Aorta (tissue), 5 donors: ENCODE measurements around the gene KCNH8. TPM values are rescaled to one million over a fixed set of nuclear protein-coding genes. Genes with fewer than 3 reads are reported as not detected.

Experiments used
- ATAC-seq: fragments of 200-7000 bp; cut with Tn5 transposase; one replicate; pipeline ENCODE4 v1.9.1; 2022; ENCODE audit warnings: moderate library complexity; ENCODE audit not compliant: low FRiP score
- DNase-seq, 2 donors: peaks; one replicate each; pipeline ENCODE4 v3.0.0-alpha.2; 2020
- H3K27ac ChIP-seq, 2 donors: one replicate each; pipeline ENCODE4 v1.5.1; 2013; ENCODE audit warnings: low read length in 2 of 2, mild to moderate bottlenecking in 2 of 2, moderate library complexity in 2 of 2, control low read depth in 1 of 2, inconsistent platforms in 1 of 2, low read depth in 1 of 2
- H3K27me3 ChIP-seq, 2 donors: one replicate each; pipeline ENCODE4 v1.6.1; 2013; ENCODE audit warnings: control low read depth in 1 of 2, low read length in 1 of 2, mild to moderate bottlenecking in 1 of 2, moderate library complexity in 1 of 2; ENCODE audit not compliant: insufficient read depth in 2 of 2, control insufficient read depth in 1 of 2
- H3K36me3 ChIP-seq, 2 donors: one replicate each; pipeline ENCODE4 v1.6.1; 2013; ENCODE audit warnings: control low read depth in 1 of 2, low read length in 1 of 2, mild to moderate bottlenecking in 1 of 2; ENCODE audit not compliant: insufficient read depth in 2 of 2, control insufficient read depth in 1 of 2
- H3K4me1 ChIP-seq, 2 donors: one replicate each; pipeline ENCODE4 v1.6.1; 2013; ENCODE audit warnings: low read length in 2 of 2, control low read depth in 1 of 2, mild to moderate bottlenecking in 1 of 2, moderate library complexity in 1 of 2; ENCODE audit not compliant: insufficient read depth in 2 of 2, control insufficient read depth in 1 of 2
- H3K4me3 ChIP-seq, 2 donors: one replicate each; pipeline ENCODE4 v1.5.1; 2013; ENCODE audit warnings: low read length in 2 of 2, control low read depth in 1 of 2, mild to moderate bottlenecking in 1 of 2
- H3K9me3 ChIP-seq: one replicate; pipeline ENCODE4 v1.6.1; 2013; ENCODE audit warnings: mild to moderate bottlenecking, low read length; ENCODE audit not compliant: control insufficient read depth
- WGBS, 2 donors: extraction: QIAGEN DNeasy Blood & Tissue Kit; methylation state at CpG; one replicate each; pipeline ENCODE4 v1.1.7; 2013; 5-methylcytosine and 5-hydroxymethylcytosine counted together
- intact Hi-C, 2 donors: fragments of 100-400 bp; cut with DNase I; formaldehyde crosslinking; loops; one replicate each; pipeline versions ENCODE4 v1.14.2 to v1.15.0; 2022
- polyA plus RNA-seq, 2 donors: library from polyadenylated mRNA; stranded (reverse); fragments of 200-250 nt; gene quantifications; one replicate each; pipeline ENCODE4 v1.2.3, GENCODE V29; 2013
- total RNA-seq, 2 donors: library from RNA; stranded (reverse); fragmentation: NEBNext Ultra II Directional; extraction: Animal tissue kit (Norgen Biotek cat#: 25700); gene quantifications; one replicate each; pipeline ENCODE4 v1.2.1, GENCODE V29; 2021
- donor health status: healthy with polysubstance abuse.
- donor health status: Bipolar disorder and iron deficiency.
- donor health status: DM: no; HTN: no; CAD: no.
- donor health status: DM: no; HTN: no; CAD: no.
- donor health status: DM: yes; HTN: yes; CAD: no.

KCNH8 gene
- total and polyA plus RNA-seq, 4 donors: 0.13 to 0.29 (median 0.15) TPM; not detected in 1

DNA sequence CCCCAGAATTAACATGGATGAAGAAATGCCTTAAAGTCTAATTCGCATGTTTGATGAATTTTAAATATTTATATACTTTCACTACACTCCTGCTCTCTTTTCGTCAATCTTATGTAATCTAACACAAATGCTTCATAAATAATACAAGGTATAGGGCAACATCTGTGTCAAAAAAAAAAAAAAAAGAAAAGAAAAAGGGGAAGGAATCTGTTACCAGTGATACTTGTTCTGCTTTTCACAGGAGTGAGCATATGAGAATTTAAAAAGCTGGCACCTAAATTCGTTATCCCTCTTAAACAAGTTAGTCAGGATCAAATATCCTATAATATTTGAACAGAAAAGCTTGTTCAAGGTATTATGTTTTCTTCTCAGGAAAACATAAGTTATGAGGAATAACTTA, 243.8 kb downstream of the KCNH8 start:
- Histone ChIP-seq H3K36me3 (no peaks in the 10 kb centered on the region), H3K9me3 (no peaks in the 10 kb centered on the region), H3K27ac (no peak overlapping the region), H3K4me3 (no peak overlapping the region), H3K4me1 (no peaks in the 10 kb centered on the region), H3K27me3 (no peaks in the 10 kb centered on the region)
- ATAC-seq: no peak
- intact Hi-C loops: no loop called here
- 91 to 95% methylated on average over 3 of the region's 3 CpGs for WGBS, 2 donors
- no peak for DNase-seq

DNA sequence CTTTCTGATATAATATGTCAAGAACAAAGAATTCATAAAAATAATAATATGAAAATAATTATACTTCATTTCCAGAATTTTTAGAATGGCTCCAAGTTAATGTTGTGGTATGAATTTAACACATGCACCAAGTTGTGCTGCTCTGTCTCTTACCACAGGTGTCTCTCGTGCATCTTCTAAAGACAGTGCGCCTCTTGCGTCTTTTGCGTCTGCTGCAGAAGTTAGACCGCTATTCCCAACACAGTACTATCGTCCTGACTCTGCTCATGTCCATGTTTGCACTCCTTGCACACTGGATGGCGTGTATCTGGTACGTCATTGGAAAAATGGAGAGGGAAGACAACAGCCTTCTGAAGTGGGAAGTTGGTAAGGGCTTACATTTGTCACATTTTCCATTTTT, 246.6 kb downstream of the KCNH8 start:
- Histone ChIP-seq H3K9me3 (no peaks in the 10 kb centered on the region), H3K27me3 (no peaks in the 10 kb centered on the region), H3K36me3 (no peaks in the 10 kb centered on the region), H3K4me1 (no peaks in the 10 kb centered on the region), H3K27ac (no peak overlapping the region), H3K4me3 (no peak overlapping the region)
- DNase-seq (no peak), ATAC-seq (no peak)
- WGBS, 2 donors: 95 to 97% methylated on average over 8 of the region's 8 CpGs
- intact Hi-C loops: no loop called here

DNA sequence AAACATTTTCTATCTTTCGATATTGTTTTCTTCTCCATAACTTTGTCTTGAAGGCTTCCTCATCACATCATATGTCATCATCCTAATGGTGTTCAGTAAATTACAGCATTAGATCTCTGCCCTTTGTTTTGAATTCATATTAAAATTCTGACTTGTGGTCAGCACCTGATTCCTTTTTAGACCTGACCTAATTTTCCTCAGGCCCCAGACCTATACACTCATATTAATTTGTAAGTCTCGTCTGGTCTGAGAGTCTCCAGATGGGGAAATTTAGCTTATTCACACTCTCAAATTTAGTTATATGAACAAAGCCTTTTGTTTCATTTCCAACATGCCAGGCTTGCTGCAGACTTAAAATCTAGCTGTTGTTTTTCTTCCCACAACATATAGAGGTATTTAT, 248.4 kb downstream of the KCNH8 start:
- DNase-seq (no peak), ATAC-seq (no peak)
- intact Hi-C loops: no loop called here
- WGBS, 2 donors: 84 to 87% methylated on average over 2 of the region's 2 CpGs
- no peaks in the 10 kb centered on the region for H3K4me1 ChIP-seq
- H3K36me3 ChIP-seq: no peaks in the 10 kb centered on the region
- H3K27me3 ChIP-seq: no peaks in the 10 kb centered on the region
- H3K27ac ChIP-seq: no peak overlapping the region
- no peak overlapping the region for H3K4me3 ChIP-seq
- H3K9me3 ChIP-seq: no peaks in the 10 kb centered on the region

DNA sequence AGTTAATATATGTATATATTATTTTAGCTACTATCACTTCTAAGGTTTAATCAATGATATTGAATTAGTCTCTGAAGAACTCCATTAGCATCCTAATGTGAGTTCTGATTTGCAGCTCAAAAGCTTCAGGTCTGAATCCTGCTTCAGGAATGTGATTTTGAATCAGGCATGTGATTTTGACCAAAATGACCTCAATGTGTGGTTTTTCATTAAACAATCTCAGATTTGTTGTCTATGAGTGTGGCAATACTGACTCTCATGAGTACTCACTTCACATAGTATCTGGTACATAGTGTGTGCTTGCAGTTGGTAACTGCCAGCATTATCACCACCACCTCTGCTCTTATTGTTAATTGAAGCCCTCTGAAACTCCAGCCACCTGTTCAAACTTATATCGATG, 251.0 kb downstream of the KCNH8 start:
- no peak for ATAC-seq
- Histone ChIP-seq H3K27me3 (no peaks in the 10 kb centered on the region), H3K4me1 (peaks cover 0 to 2% of the 10 kb centered on the region in 2 donors), H3K9me3 (no peaks in the 10 kb centered on the region), H3K4me3 (no peak overlapping the region), H3K27ac (no peak overlapping the region), H3K36me3 (no peaks in the 10 kb centered on the region)
- WGBS, 2 donors: 96 to 98% methylated on average over 1 of the region's 1 CpG
- intact Hi-C loops: no loop called here
- DNase-seq: no peak

DNA sequence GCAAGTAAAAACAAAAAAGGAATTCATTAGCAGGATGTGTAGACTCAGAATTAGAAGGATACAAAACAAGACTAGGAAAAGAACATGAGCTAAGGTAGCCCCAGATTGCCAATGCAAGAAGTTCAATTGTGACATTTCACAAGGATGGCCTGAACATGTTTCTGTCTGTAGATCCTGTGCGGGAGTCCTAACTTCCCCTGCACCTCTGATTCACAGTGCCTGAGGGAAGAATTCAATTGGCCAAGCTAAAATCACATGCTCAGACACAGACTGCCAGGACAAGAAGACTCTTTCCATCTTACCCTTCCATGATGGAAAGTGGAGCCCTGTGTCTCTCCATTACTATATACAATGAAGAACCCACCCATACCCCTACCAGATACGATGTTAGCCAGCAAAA, 251.5 kb downstream of the KCNH8 start:
- no peaks in the 10 kb centered on the region for H3K36me3 ChIP-seq
- ATAC-seq (no peak), DNase-seq (no peak)
- peaks cover 0 to 2% of the 10 kb centered on the region in 2 donors for H3K4me1 ChIP-seq
- no peaks in the 10 kb centered on the region for H3K9me3 ChIP-seq
- H3K27me3 ChIP-seq: no peaks in the 10 kb centered on the region
- no peak overlapping the region for H3K27ac ChIP-seq
- WGBS, 2 donors: 97 to 100% methylated on average over 2 of the region's 2 CpGs
- H3K4me3 ChIP-seq: no peak overlapping the region
- intact Hi-C loops: no loop called here

DNA sequence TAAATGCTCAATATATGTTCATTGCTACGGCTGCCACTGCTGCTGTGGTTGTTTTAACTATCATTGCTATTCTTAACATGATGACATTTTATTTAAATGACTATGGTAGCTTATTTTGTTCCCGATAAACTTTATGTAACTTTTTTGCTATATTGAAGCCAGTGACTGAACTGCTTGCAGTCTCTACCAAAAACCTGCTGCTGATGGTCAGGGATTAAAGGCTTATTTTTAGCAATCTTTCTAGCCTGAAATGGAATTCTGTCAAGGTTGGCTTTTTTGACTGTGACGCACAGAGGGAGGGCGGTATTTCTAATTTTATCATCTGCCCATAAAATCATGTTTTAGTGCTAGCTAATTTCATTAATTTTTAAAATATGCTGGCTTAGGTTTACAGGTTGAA, 271.8 kb downstream of the KCNH8 start:
- 2 to 7% methylated on average over 4 of the region's 4 CpGs for WGBS, 2 donors
- intact Hi-C loops: loop anchor here in 1 of 2 donors (5.0 to 10.0 kb wide), 3 partner anchors 37 to 115 kb away; no protein-coding TSS in a partner anchor
- no peak overlapping the region for H3K4me3 ChIP-seq
- no peaks in the 10 kb centered on the region for H3K36me3 ChIP-seq
- H3K9me3 ChIP-seq: no peaks in the 10 kb centered on the region
- ATAC-seq: peak; percentile 64
- no peaks in the 10 kb centered on the region for H3K4me1 ChIP-seq
- DNase-seq: no peak
- H3K27ac ChIP-seq: peak overlapping the region in 1 of 2 donors; percentile 76
- H3K27me3 ChIP-seq: no peaks in the 10 kb centered on the region

DNA sequence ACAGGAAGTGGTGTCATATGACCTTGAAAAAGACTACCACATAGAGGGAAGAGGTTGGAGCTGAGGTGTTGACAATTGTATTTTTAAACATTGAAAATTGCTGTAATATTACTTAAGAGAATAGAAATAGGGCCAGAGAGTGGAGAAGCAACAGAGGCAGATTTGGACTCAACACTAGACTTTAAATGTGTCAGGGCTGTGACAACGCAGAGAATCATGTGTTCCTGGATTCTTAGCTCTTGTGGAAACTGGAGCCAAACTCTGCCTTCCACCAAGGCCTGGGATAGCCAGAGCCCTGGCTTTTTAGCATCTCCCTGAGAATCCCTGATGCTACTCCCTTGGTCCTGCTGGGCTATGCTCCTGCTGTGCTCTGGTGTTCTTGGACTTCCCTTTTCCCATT, 277.5 kb downstream of the KCNH8 start:
- H3K27me3 ChIP-seq: no peaks in the 10 kb centered on the region
- no peak for ATAC-seq
- H3K4me1 ChIP-seq: peaks cover 0 to 2% of the 10 kb centered on the region in 2 donors
- intact Hi-C loops: loop anchor here in 1 of 2 donors (10.0 kb wide), 1 partner anchor 109 kb away; no protein-coding TSS in a partner anchor
- no peak overlapping the region for H3K4me3 ChIP-seq
- no peaks in the 10 kb centered on the region for H3K36me3 ChIP-seq
- H3K27ac ChIP-seq: peak overlapping the region in 1 of 2 donors; percentile 55
- H3K9me3 ChIP-seq: no peaks in the 10 kb centered on the region
- DNase-seq: no peak
- 8 to 12% methylated on average over 1 of the region's 1 CpG for WGBS, 2 donors

DNA sequence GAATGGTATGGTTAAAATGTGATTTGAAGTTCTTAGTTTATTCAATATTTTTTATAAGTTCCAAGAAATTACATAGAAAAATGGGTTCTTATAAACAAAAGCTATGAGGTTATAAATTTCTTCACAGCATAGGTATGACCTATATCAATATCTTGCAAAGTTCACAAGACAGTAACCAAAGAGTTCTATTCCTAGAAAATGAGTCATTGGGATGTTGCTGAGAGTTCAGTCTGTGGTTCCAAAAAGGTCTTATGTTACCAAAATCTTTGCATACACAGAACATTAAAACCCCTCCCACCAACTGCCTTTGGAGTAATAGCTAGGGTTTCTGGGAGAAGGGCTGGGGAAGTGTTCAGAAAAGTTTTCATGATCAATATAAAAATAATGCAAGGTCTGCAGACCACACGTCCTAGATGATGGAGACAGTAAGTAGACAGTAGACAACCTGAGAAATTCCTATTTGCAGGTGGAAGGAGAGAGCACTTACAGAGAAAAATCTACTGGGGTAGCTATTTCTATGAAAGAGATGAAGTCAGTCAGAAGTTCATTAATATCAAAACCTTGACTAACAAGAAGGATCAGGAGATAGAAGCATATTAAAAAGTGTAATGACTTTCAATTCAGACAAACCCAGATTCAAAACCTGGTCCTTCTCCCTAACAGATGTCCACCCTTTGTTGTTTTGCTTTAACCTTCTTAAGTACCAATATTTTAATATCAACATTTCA, 279.3 kb downstream of the KCNH8 start:
- H3K4me3 ChIP-seq: no peak overlapping the region
- no peak for ATAC-seq
- H3K27me3 ChIP-seq: no peaks in the 10 kb centered on the region
- no peak for DNase-seq
- peaks cover 0 to 4% of the 10 kb centered on the region in 2 donors for H3K4me1 ChIP-seq
- no peaks in the 10 kb centered on the region for H3K36me3 ChIP-seq
- intact Hi-C loops: loop anchor here in 1 of 2 donors (10.0 kb wide), 1 partner anchor 107 kb away; no protein-coding TSS in a partner anchor
- H3K9me3 ChIP-seq: no peaks in the 10 kb centered on the region
- no peak overlapping the region for H3K27ac ChIP-seq
- 45 to 56% methylated on average over 1 of the region's 1 CpG for WGBS, 2 donors

DNA sequence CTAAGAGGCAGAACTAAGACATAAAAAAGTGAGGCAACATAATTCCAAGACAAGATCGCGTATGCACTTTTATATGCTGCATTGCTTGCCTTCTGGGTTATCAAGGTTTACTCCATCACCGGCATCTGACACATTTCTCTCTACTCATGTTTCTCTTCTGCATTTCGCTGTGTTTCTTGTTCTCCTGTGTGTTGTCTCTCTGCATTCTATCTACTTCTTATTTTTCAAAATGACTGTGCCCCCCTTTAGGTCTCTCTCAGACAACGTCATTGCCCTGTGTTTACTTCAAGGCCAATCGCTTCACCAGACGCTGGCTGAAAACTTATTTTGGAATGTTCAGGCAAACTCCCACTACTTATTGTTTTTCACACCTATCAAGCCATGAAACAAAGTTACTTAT, 280.4 kb downstream of the KCNH8 start:
- H3K9me3 ChIP-seq: no peaks in the 10 kb centered on the region
- 88 to 91% methylated on average over 7 of the region's 7 CpGs for WGBS, 2 donors
- no peak overlapping the region for H3K27ac ChIP-seq
- H3K4me3 ChIP-seq: no peak overlapping the region
- no peak for ATAC-seq
- intact Hi-C loops: loop anchor here in 1 of 2 donors (10.0 kb wide), 1 partner anchor 106 kb away; no protein-coding TSS in a partner anchor
- no peaks in the 10 kb centered on the region for H3K27me3 ChIP-seq
- no peak for DNase-seq
- peaks cover 0 to 4% of the 10 kb centered on the region in 2 donors for H3K4me1 ChIP-seq
- no peaks in the 10 kb centered on the region for H3K36me3 ChIP-seq
